Measurements from ENCODE around the gene NTM.

NTM gene

DNA sequence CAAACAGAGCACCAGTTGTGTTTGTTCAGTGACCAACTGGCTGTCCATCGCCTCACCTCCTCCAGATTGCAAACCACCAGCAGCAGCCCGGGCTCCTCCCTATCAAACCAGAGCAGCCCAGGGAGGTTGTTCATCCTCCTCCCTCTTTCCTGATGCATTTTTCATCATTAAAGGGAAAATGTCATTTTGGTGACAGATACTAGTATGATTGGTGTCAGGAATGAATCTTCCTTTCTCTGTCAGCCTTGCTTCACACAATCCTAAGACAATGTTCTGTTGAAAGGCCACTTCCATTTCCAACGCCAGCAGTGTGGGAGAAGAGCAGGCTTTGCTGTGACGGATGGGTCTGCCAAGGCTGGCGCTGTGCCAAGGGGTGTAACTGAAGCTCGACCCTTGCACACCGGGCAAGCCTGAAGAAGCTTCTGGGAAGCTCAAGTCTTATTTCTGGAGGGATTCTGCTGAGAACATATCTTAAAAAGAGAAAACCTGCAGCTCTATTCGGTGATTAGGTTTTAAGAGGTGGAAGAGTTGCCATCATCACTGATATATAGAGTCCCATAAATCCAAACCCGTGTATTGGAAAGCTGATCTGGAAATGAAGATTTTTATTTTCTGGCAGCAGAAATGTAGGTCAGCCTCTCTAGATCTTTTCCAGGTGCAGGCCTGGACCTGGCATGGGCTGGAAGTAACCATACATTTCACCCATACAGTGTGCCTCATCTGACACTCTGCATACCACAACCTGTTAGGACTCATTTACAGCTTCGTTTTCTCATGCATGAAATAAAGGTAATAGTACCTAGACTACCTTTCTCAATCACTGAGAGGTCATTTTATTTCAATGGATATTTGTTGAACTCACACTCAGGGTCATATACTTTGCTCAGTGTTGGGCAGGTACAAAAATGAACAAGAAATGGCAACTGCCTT lies 524.5 kb downstream of the NTM start:
- CTCF ChIA-PET: interaction anchor here (0.6 to 0.7 kb wide), 2 partner anchors 143 to 700 kb away, joined by 3 read pairs; no protein-coding TSS in a partner anchor
- POLR2A ChIA-PET: no interaction called here
- TF ChIP-seq L3MBTL2 (conservative IDR thresholded peaks at IDR 0.05) (no peak), HDGF (IDR thresholded peaks at IDR 0.05; ENCODE audit: borderline replicate concordance) (no peak), CTBP1 (IDR thresholded peaks at IDR 0.05; ENCODE audit: borderline replicate concordance) (no peak)
- TF ChIP-seq, protein P1, sequence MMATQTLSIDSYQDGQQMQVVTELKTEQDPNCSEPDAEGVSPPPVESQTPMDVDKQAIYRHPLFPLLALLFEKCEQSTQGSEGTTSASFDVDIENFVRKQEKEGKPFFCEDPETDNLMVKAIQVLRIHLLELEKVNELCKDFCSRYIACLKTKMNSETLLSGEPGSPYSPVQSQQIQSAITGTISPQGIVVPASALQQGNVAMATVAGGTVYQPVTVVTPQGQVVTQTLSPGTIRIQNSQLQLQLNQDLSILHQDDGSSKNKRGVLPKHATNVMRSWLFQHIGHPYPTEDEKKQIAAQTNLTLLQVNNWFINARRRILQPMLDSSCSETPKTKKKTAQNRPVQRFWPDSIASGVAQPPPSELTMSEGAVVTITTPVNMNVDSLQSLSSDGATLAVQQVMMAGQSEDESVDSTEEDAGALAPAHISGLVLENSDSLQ (IDR thresholded peaks at IDR 0.05): no peak
- no peak for DNase-seq (ENCODE audit: extremely low spot score)

DNA sequence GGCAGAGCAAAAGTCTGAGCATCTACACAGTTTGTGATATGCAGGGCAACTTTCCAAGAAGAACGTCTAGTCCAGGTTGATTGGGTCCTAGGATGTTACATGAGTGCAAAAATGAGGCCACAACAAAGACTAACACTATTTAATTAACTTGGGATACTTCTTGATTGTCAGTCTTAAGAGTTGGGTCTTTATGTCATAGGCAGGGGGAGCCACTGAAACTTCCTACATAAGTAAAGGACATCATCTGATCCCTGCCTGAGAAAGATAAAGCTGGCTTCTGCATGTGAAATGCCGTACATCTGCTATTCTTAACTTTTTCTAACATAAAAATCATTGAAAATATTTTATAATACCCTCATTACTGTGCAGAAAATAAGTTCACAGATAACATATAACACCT lies 525.5 kb downstream of the NTM start:
- CTCF ChIA-PET: no interaction called here
- TF ChIP-seq ZNF384 (IDR thresholded peaks at IDR 0.05) (no peak), FOXA1 (IDR thresholded peaks at IDR 0.05) (no peak), LEF1 (IDR thresholded peaks at IDR 0.05; ENCODE audit: borderline replicate concordance) (no peak), ARNT (IDR thresholded peaks at IDR 0.05) (no peak), HDGF (IDR thresholded peaks at IDR 0.05; ENCODE audit: borderline replicate concordance) (no peak), BHLHE40 (IDR thresholded peaks at IDR 0.05; ENCODE audit: borderline replicate concordance) (no peak), ELF4 (IDR thresholded peaks at IDR 0.05) (no peak), CTBP1 (IDR thresholded peaks at IDR 0.05; ENCODE audit: borderline replicate concordance) (no peak), FOXM1 (IDR thresholded peaks at IDR 0.05; ENCODE audit: borderline replicate concordance) (no peak), NFRKB (IDR thresholded peaks at IDR 0.05) (no peak)
- TF ChIP-seq, protein P1 (IDR thresholded peaks at IDR 0.05): no peak
- no peak for DNase-seq (ENCODE audit: extremely low spot score)
- POLR2A ChIA-PET: no interaction called here

DNA sequence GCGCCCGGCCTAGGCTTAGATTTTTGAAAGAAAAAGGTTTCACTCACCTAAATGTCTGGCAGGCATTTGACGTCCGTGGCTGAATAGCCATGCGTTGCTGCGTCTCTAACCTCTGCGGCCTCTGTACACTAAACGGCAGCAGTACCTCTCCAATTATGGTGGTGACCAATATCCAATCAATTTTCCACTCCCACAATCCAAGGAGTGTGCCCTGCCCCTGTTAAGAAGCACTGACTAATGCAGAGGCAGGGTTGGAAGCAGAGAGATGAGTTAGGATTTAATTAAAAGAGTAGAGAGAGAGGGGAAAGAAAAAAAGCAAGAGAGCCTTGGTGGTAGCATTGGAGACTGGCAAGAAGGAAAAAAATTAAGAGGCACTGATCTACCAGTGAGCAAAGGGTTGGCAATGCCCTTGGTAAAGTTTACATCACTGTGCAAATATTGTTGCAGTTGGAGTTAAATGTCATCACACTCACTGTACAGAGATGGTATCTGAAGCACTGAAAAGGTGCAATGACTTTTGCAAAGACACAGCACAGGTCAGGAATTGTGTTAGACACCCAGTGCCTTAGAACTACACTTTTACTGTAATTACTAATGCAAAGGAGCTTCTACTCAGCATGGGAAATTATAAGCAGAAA lies 526.7 kb downstream of the NTM start:
- POLR2A ChIA-PET: no interaction called here
- TF ChIP-seq LEF1 (IDR thresholded peaks at IDR 0.05; ENCODE audit: borderline replicate concordance) (no peak), SUZ12 (IDR thresholded peaks at IDR 0.05) (no peak), L3MBTL2 (conservative IDR thresholded peaks at IDR 0.05) (no peak), CTBP1 (IDR thresholded peaks at IDR 0.05; ENCODE audit: borderline replicate concordance) (no peak), ARNT (IDR thresholded peaks at IDR 0.05) (no peak), NFRKB (IDR thresholded peaks at IDR 0.05) (no peak), ELF4 (IDR thresholded peaks at IDR 0.05) (no peak), FOXK2 (IDR thresholded peaks at IDR 0.05) (no peak), ZNF384 (IDR thresholded peaks at IDR 0.05) (no peak), FOXA1 (IDR thresholded peaks at IDR 0.05) (no peak), BHLHE40 (IDR thresholded peaks at IDR 0.05; ENCODE audit: borderline replicate concordance) (no peak), TARDBP (IDR thresholded peaks at IDR 0.05) (no peak), HDGF (IDR thresholded peaks at IDR 0.05; ENCODE audit: borderline replicate concordance) (no peak), SP1 (IDR thresholded peaks at IDR 0.05) (no peak), FOXM1 (IDR thresholded peaks at IDR 0.05; ENCODE audit: borderline replicate concordance) (no peak)
- TF ChIP-seq, protein P1 (IDR thresholded peaks at IDR 0.05): no peak
- CTCF ChIA-PET: interaction anchor here (0.5 kb wide), 1 partner anchor 596 kb away, joined by 3 read pairs; no protein-coding TSS in a partner anchor
- DNase-seq (ENCODE audit: extremely low spot score): no peak

DNA sequence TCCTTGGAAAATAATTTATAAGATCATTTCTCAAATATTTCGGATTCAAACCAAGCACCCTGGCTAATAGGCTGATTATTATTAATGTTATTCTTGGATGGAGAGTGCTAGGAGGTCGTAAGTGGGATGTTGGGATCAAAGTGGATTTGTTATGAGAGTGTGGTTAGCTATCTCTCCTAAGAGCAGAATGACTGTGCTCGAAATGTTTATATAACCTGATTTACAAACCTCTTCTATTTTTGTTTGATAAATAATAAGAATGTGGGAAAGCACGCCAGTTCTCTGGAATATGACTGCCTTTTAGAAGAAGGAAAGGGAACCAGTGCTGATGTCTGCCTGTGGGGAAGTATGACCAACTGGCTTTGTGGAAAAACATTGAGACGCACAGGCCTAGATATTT lies 527.5 kb downstream of the NTM start:
- CTCF ChIA-PET: interaction anchor here (0.5 kb wide), 1 partner anchor 595 kb away, joined by 3 read pairs; no protein-coding TSS in a partner anchor
- DNase-seq (ENCODE audit: extremely low spot score): no peak
- TF ChIP-seq, protein P1 (IDR thresholded peaks at IDR 0.05): no peak
- TF ChIP-seq ZNF384 (IDR thresholded peaks at IDR 0.05) (no peak), BHLHE40 (IDR thresholded peaks at IDR 0.05; ENCODE audit: borderline replicate concordance) (no peak), SUZ12 (IDR thresholded peaks at IDR 0.05) (no peak), HDGF (IDR thresholded peaks at IDR 0.05; ENCODE audit: borderline replicate concordance) (no peak), CTBP1 (IDR thresholded peaks at IDR 0.05; ENCODE audit: borderline replicate concordance) (no peak), TARDBP (IDR thresholded peaks at IDR 0.05) (no peak), NFRKB (IDR thresholded peaks at IDR 0.05) (no peak), ARNT (IDR thresholded peaks at IDR 0.05) (no peak), SP1 (IDR thresholded peaks at IDR 0.05) (no peak), L3MBTL2 (conservative IDR thresholded peaks at IDR 0.05) (no peak)
- POLR2A ChIA-PET: no interaction called here

DNA sequence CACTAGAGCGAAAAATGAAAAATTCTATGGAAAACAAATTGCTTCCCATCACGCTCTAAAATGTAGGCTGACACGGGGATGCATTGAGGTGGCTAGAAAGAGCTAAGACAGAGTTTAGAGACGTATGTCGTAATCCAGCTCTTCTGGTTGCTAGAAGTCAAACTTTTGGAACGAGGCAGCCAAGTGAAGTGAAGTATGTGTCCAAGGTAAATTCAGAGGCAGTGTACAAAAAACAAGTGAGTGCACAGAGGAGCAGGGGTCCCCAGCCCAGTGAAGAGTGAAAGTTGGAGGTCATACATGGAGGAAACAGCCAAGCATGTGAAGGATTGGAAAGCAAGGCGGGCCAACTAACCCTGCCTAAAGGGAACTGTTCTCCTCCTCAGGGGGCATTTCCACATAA lies 528.5 kb downstream of the NTM start:
- CTCF ChIA-PET: no interaction called here
- TF ChIP-seq BHLHE40 (IDR thresholded peaks at IDR 0.05; ENCODE audit: borderline replicate concordance) (no peak), CTBP1 (IDR thresholded peaks at IDR 0.05; ENCODE audit: borderline replicate concordance) (no peak), TARDBP (IDR thresholded peaks at IDR 0.05) (no peak), FOXM1 (IDR thresholded peaks at IDR 0.05; ENCODE audit: borderline replicate concordance) (no peak), HDGF (IDR thresholded peaks at IDR 0.05; ENCODE audit: borderline replicate concordance) (no peak), FOXA1 (IDR thresholded peaks at IDR 0.05) (no peak), ELF4 (IDR thresholded peaks at IDR 0.05) (no peak)
- TF ChIP-seq, protein P1 (IDR thresholded peaks at IDR 0.05): no peak
- no peak for DNase-seq (ENCODE audit: extremely low spot score)
- POLR2A ChIA-PET: no interaction called here
